Activated effector memory CD4-positive, alpha-beta T cell treated with Interleukin-2 at 50 U/mL for 16 hours (primary cell): ENCODE results near the gene CNTNAP2.
"Not testable (repeated sequence)": the region's sequence is repeated elsewhere in the genome, so short reads cannot be mapped to it uniquely, and the experiment has no call there.

ENCODE experiments used
- DNase-seq: peaks from one replicate; pipeline ENCODE4 v3.0.0-alpha.2; 2020

CNTNAP2 gene

DNA sequence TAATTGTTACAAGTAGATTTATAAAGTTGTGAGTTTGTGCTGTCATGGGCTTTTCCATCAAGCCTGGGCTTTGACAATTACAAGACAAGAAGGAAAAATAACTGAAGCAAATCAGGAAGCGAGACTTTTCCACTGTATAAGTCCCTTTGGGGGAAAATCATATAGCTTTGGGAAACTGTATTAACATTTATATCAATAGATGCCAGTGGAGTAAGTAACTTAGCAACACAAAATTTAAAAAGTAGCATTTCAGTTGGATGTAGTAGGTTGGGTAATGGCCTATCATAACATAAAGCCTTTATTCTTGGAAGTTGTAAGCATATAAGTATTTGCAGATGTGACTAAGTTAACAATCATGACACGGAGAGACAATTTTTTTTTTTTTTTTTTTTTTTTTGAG is 931.1 kb downstream of the CNTNAP2 start:
- no peak for DNase-seq

DNA sequence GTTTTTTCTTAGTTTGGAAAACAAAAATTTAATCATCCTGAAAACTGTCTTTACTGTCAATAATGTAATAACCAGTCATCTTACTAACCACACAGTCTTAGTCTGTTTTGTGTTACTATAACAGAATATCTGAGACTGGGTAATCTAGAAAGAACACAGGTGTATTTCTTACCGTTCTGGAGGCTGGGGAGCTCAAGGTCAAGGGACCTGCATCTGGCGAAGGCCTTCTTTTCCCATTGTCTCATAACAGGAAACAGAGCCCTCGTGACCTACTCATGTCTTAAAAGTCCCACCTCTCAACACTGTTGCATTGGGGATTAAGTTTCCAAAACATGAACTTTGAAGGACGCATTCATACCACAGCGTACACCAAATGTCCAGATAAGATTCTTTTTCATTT is 932.3 kb downstream of the CNTNAP2 start:
- no peak for DNase-seq

DNA sequence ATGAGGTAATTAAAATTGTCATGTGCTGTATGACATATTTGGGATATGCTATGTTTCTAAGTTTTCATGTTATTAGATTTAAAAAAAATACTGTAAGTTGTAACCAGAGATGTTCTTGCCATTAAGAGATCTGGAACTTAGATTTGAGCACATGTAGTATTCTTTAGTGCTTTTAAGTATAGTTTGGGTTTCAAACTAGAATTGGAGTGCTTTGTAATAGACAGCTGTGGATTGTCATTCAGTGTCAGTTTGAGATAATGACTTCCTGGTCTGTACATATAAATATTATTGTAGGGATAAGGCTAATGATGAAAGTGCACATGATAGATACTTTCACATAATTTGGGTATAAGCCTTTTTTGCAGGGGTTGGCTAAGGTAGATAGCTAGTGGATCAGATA is 936.2 kb downstream of the CNTNAP2 start:
- DNase-seq = no peak

DNA sequence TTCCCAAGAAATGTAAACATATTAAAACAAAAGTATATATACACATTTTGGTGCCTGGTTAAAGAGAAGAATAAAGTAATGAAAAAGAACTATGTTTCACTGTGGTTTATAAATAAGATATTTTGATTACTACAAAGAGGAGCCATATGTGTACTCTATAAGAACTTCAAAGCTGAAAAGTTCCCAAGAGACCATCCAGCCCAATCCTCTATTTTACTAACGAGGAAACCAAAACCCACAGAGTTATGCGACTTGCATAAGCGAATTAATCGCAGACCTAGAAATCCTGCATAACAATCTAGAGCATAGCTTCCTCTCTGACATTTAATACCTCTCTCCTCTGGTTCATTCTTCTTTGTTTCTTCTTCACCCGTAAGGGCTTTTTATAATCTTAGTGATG is 937.1 kb downstream of the CNTNAP2 start:
- DNase-seq = no peak

DNA sequence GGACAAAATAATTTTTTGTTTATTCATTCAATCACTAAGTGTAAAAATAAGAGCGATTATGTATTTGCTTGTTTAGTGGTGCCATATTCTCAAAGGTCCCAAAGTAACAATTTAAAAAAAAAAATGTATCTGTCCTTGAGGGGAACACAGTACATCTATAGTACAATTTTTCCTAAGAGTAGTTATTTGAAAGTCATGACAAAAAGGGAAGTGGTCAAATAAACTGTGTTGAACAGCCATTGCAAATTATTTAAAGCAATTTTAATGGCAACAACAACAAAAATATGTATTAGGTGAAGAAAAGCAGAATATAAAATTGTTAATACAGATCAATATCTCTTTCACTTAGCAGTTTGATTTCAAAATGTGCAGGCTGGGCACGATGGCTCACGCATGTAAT is 943.5 kb downstream of the CNTNAP2 start:
- no peak for DNase-seq

DNA sequence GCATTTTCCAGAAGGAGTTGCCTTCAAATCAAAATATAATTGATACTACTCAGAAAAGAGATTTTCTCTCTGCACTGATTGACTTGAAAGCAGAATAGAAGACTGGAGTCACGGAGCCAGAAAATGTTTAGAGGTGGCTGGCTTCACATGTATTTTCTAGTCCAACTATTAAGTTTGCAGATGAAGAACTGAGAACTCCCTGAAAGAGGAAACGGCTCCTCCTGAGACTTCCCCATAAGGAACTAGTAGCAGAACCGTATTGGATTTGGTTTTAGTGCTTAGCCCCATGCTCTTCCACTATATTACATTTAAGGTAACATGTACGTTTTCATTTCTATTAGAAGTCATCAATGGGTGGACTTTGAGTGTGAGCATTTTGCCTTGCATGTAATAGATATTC is 946.3 kb downstream of the CNTNAP2 start:
- no peak for DNase-seq

DNA sequence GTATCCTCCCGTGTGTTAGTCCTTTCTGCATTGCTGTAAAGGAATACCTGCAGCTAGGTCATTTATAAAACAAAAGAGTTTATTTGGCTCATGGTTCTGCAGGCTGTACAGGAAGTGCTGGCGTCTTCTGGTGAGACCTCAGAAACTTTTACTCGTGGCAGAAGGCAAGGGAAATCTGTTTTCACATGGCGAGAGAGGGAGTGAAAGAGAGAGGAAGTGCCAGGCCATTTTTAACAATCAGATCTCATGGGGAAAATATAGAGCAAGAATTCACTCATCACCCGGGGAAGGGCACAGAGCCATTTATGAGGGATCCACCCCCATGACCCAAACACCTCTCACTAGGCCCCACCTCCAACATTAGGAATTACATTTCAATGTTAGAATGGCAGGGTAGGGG is 952.2 kb downstream of the CNTNAP2 start:
- DNase-seq = no peak

DNA sequence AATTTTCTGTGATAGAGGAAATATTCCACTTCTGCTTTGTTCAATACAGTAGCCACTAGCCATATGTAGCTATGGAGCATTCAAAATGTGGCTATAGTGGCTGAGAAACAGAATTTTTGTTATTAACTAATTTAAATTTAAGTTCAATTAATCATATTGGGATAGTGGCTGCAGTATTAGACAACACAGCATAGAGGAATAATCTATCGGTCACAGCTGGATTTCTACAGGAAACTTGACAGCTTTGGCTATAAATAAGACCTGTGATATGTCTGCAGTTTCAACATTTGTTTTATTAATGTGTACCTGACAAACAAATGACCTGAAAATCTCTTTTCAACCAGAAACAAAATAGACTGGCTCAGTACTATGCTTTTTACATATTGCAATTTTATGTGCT is 953.2 kb downstream of the CNTNAP2 start:
- DNase-seq = no peak

DNA sequence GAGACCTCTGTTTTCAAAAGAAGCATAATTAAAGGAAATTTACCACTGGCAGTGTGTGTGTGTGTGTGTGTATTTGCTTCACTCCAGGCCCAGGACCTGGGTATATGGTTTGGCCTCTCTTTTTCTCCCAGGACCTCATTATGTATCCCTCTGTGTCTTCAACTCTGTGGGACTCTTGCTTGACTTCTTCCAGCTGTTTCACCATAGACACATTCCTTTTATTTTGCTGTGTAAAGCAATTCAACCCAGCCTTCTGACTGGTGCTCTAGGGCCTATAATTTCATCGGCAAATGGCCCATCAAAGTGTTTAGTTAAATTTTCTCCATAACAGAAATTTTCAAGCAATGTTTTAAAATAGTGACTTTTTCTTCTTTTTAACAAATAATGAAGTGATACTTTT is 954.3 kb downstream of the CNTNAP2 start:
- no peak for DNase-seq

DNA sequence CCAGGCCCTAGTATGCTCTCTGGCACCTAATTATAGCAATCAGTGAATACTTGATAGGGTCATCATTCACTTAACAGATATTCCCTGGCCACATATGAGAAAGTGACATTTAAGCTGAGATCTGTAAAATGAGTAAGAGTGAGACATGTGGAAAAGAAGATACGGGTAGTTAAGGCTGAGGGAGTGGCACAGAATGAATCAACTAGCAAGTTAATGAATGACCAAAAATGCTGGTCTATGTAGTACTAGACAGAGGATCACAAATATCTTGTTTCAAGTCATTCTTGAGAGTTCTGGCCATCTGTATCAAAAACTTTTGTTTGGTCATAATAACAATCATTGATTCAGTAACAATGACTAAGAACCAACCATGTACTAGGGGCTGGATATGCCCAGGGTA is 954.9 kb downstream of the CNTNAP2 start:
- no peak for DNase-seq

DNA sequence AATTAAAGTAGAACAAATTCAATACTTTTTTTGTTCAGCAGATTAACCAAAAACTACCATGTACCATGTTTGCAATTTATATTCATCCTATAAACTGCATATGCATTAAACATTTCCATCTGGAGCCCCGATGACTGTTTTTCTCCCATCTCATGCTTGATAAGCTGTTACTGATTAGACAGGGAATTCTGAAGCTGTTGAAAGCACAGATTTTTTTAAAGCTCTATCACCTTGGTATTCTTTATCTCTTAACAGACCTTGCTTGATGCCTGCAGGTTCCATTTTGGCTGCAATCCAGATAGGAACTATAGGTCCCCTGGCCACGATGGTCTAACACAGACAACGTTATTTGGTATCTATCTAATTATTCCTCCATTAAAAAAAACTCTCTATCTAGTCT is 961.7 kb downstream of the CNTNAP2 start:
- no peak for DNase-seq

DNA sequence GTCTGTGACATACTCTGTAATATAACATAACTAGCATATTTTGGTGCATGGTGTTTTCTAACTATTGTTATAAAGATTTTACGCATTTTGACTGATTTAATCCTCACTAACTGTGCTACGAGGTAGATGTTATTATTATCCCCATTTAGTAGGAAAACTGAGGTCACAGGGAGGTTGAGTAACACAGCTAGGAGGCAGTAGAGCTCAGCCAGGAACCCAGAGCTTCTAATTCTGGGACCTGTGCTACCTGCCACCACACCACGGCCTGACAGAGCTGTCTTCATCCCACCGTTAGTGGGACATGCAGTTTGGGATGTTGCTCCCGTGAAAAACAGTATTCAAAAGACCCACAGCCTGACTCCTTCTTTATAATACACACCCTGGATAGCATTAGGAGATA is 962.5 kb downstream of the CNTNAP2 start:
- DNase-seq = no peak

DNA sequence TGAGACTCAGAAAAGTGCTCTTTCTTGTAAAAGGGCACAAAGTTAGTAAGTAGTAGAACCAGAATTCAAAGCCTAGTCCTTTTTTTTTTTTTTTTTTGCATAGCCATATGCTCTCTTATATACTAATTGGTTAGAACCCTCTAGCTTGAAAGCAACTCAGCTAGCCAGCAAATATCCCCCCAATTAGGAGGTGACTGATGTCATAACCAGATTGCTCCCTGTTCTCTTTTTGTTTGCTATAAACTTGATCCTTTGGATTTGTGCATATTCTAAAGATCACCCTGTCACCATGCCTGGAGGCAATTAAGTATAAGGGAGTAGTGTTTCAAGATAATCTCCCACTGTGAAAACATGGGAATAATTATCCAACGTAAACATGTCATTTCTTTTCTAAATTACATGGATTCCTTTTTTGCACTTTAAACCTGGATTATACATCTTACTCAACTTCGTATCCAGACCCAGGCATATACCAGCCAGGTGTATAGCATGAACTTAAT is 963.4 kb downstream of the CNTNAP2 start:
- DNase-seq = no peak

DNA sequence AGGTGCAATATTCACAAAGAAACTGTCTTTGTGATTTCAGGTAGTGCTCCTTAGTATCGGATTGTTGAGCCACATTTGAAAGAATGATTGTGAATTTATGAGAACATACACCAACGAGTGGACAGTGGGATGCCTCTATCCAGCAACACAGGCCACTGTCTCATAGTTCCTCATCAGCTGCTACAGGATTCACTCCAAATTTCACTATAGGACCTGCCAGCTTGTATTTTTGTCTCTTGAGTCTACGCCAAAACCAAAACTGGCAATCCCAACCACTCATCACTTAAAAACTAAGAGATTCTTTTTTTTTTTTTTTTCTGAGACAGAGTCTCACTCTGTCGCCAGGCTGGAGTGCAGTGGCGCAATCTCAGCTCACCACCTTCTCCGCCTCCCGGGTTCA is 964.5 kb downstream of the CNTNAP2 start:
- DNase-seq = no peak

DNA sequence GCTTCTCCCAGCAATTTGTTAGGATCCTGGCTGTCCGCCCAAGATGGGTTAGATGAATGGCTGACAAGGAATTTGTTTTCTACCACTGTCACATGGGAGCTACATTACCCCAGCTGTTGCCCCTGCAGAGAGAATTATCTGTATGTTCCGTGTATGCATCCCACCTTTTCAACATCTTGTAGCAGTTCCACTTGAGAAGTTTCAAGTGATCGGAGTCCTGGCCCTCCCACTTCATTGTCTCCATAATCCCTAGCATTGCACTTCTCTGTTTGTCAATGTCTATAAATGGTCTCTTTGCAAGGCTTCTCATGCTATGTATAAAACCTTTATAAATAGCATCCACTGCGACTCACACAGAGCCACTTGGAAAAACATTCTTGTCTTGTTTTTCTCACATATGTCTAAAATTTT is 972.5 kb downstream of the CNTNAP2 start:
- no peak for DNase-seq

DNA sequence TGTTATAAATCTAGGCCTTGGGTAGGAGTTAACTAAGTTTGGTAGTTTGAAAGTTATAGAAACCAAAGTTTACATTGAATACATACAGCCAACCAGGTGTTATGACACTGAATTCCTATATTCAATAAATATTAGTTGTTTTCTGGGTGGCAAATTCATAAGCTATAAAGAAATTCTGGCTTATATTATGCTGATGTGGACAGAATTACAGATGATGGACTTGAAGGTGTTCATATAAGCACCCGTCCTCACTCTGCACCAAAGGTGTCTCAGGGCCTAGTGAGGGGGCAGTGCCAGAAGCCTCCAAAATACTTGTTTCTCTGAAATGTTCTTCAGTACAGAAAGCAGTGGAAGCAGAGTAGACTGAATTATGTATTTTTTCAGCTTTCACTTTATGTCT is 973.0 kb downstream of the CNTNAP2 start:
- DNase-seq = no peak

DNA sequence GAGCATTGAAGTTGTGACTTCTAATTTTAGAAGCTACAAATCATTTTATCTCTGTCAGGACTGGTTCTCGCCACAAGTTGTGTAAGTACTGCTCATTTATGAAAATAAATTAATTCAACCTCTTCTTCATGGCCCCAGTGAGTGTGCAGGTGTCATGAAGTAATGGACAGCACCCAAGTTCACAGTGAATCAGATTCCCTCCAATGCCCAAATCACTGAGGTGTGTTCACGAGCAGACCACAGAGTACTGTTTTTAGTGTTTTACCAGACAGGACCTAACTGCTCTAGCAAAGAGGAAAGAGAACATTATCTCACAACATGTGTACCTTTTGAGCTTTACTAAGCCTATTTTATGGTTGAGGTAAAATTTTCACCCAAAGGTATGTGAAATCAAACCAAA is 980.0 kb downstream of the CNTNAP2 start:
- no peak for DNase-seq

DNA sequence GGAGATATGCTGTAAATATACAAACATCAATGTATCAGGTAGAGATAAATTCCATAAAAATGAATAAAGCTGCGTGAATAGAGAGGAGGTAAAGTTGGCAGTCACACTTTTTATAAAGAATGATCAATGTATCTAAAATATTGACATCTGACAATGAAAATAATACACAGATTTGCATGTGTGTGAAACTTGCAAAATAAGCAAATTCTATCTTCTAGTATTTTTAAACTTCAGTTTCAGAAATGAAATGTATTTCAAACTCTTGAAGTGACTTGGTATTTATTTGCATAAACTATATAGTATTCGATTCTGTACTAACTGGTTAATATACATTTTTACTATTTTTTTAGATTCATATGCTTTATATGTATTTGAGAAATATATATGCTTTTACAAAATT is 986.6 kb downstream of the CNTNAP2 start:
- no peak for DNase-seq

DNA sequence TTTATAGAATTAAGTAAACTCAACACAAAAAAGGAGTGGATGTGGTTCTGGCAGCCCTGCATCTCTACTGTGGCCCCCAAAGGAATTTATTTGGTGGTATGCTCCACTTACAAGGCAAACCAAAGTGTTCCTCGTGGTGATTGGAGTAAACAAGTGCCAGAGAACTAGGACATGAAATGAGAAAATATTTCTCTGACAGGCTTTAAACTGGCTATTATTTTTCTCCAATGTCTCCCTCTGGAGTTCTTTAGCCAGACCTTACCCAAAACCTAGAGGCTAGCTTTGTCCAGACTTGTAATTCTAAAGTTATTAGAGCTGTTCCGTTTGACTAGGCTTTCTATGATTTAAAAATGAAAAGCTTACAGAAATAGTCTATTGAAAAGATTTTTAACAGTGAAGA is 990.1 kb downstream of the CNTNAP2 start:
- no peak for DNase-seq

DNA sequence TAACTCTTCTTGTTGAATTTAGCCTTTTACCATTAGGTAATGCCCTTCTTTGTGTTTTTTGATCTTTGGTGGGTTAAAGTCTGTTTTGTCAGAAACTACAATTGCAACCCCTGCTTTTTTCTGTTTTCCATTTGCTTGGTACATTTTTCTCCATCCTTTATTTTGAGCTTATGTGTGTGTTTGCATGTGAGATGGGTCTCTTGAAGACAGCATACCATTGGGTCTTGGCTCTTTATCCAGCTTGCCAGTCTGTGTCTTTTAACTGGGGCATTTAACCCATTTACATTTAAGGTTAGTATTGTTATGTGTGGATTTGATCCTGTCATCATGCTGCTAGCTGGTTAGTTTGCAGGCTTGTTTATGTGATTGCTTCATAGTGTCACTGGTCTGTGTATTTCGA is 997.9 kb downstream of the CNTNAP2 start:
- DNase-seq = not testable (repeated sequence)

DNA sequence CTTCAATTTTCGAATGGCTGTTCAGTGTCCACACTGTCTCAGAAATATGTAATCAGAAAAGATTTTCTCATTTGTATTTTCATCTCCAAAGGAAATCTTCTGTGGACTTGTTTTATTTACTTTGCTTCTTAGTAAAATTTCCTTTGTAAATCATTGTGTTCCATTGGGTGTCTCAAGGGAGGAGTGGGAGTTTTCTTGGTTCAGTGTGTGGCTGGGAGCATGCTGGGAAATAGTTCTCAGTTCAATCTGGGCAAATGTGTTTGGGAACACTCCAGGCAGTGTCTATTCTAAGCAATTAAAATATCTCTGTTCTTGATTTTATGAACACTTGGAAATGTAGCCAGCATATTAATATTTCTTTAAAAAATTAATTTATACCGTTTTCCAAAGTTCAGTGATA is 1019.8 kb downstream of the CNTNAP2 start:
- no peak for DNase-seq

DNA sequence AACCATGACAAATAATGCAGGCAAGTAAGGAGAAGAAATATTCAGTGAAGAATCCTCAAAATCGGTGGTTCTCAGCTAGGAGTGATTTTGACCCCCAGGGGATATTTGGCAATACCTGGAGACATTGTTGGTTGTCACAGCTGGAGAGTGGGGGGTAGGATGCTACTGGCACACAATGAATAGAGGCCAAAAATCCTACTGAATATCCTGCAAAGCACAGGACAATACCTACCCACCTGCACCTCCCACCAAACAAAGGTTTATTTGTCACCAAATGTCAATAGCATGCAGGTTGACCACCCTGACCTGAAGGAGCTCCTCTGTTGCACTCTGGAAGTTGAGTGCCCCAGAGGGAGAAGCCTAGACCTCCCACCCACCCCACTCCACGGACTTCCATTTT is 1028.6 kb downstream of the CNTNAP2 start:
- DNase-seq = no peak

DNA sequence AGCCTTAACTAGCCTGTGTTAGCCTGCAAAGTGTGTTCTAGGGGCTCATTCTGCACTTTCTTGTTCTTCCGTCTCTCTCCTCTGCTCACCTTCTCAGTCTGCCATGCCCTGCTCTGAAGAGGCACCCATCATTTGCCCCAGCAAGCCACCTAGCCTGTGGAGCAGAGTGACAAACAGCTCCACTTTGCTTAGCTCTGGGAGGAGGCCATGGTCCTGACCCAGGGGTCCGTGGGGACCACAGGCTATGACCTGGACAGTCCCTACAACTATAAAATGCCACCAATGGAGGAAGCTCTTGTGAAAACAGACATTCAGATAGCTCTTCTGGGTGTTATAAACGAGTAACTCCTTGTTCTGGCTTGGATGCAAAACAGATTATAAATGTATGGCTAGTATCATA is 1029.6 kb downstream of the CNTNAP2 start:
- DNase-seq = no peak

DNA sequence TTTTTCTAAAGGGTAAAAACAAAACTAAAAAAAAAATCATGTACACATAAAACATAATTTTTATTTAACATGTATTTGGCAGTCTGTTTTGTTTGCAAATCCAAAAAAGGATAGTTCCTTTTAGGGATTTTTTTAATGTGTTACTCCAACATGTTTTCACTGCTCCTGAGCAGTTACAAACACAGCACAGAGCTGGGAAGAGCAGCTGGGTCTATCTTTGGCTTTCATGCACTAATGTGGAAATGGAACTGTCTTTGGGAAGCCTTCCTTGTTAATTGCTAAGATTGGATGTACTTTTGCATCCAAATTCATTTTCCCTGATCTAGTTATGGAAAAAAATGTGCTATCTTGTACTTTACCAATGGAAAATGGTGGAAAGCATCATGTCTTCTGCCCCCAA is 1035.1 kb downstream of the CNTNAP2 start:
- DNase-seq = no peak

DNA sequence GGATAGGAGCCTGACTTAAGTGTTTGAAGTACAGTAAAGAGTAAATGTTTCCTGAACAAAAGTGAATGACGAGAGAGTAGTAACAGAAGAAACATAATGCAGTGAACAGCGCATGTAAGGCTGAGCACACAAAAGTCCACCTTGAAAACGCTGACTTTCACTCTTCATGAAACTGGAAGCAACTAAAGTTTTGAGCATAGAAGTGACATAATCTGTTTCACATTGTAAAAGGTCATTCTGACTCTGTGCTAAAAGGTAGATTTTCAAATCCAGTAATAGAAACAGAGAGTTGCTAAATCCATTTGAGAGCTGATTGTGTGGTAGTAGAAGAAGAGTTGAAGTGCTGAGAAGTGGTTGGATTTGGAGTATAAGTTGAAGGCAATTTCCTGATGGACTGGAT is 1037.0 kb downstream of the CNTNAP2 start:
- no peak for DNase-seq

DNA sequence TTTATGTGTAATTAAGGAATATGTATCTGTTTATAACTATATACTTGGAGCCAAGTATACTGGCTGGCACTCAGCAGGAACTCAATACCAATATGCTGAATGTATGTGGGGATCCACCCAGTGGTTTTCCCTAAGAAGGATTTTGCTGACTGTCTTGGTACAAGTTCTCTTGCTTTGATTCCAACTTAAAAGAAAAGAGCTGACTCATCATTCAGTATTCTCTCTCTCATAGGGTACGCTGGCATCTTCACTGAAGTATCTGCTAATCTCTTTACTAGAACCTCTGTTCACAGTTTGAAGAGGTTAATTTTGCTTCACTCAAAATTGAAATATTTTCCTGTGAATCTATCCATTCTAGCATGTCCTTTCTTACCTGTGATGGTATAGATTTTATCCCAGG is 1044.8 kb downstream of the CNTNAP2 start:
- DNase-seq = no peak
